Stimulated activated CD4-positive, alpha-beta T cell treated with anti-CD3 and anti-CD28 coated beads, Interleukin-15, amount 100 ng/mL, for 48 hours (primary cell): ENCODE data around the gene MYF5.

Experiments
- DNase-seq, 2 donors: peaks; one replicate each; pipeline ENCODE4 v3.0.0-alpha.2; 2020; ENCODE audit warnings: low read depth in 2 of 2

MYF5 gene

GRCh38 chr12:80707830-80708258, 8.9 kb upstream of the MYF5 start:
- no peak for DNase-seq

- DNase-seq, result no peak
These were observed 8.3 kb upstream of the MYF5 start for GRCh38 chr12:80708259-80708974.

GRCh38 chr12:80708975-80709328, 7.8 kb upstream of the MYF5 start:
- DNase-seq, result no peak

GRCh38 chr12:80709811-80710726, 6.6 kb upstream of the MYF5 start:
- DNase-seq, result no peak

GRCh38 chr12:80710727-80711449, 5.8 kb upstream of the MYF5 start:
- DNase-seq, result no peak

GRCh38 chr12:80711866-80712265, 4.8 kb upstream of the MYF5 start:
- no peak for DNase-seq

GRCh38 chr12:80712866-80713265, 3.8 kb upstream of the MYF5 start:
- DNase-seq, result no peak

- no peak for DNase-seq
These were observed 3.3 kb upstream of the MYF5 start for GRCh38 chr12:80713419-80713818.

GRCh38 chr12:80714055-80714454, 2.7 kb upstream of the MYF5 start:
- DNase-seq, result no peak

- DNase-seq, result no peak
These were observed 1.9 kb upstream of the MYF5 start for GRCh38 chr12:80714846-80715245.

GRCh38 chr12:80715713-80716249, 931 bp upstream of the MYF5 start:
- no peak for DNase-seq

- no peak for DNase-seq
These were observed 1.1 kb downstream of the MYF5 start for GRCh38 chr12:80717856-80718255.

- DNase-seq, result no peak
These were observed 3.8 kb downstream of the MYF5 start for GRCh38 chr12:80720516-80720915.

- DNase-seq, result no peak
These were observed 4.6 kb downstream of the MYF5 start for GRCh38 chr12:80721326-80721725.

GRCh38 chr12:80745851-80746505, 29.3 kb downstream of the MYF5 start:
- no peak for DNase-seq

- no peak for DNase-seq
These were observed 31.1 kb downstream of the MYF5 start for GRCh38 chr12:80747800-80748199.

GRCh38 chr12:80749456-80749855, 32.7 kb downstream of the MYF5 start:
- no peak for DNase-seq

- DNase-seq, result no peak
These were observed 35.8 kb downstream of the MYF5 start for GRCh38 chr12:80752464-80752863.

GRCh38 chr12:80754274-80754673, 37.6 kb downstream of the MYF5 start:
- DNase-seq, result no peak

- DNase-seq, result no peak
These were observed 40.2 kb downstream of the MYF5 start for GRCh38 chr12:80756875-80757274.

- DNase-seq, result no peak
These were observed 45.1 kb downstream of the MYF5 start for GRCh38 chr12:80761838-80762237.

GRCh38 chr12:80763874-80764273, 47.2 kb downstream of the MYF5 start:
- DNase-seq, result no peak
